NCI-H524 treated with DMSO at 0.1 percent for 48 hours (cell line): Measurements from ENCODE around the gene DUXB.
A peak's percentile ranks its signal among the peaks of the same experiment; 100 is the strongest.

Experiments
- DNase-seq: peaks from one replicate; lab custom pipeline; 2025; lab: John Stamatoyannopoulos, UW

DUXB gene

GRCh38 chr16:75701361-75701760, at the start of gene DUXB:
TSS of gene DUXB (minus strand) at chr16:75701461. CDS start at chr16:75701418, 43 bp downstream.
- peak; percentile 35 for DNase-seq

GRCh38 chr16:75750528-75750927, 49.3 kb upstream of the DUXB start:
- DNase-seq = no peak

- DNase-seq = no peak
Measured at GRCh38 chr16:75746359-75746758, 45.1 kb upstream of the DUXB start.

GRCh38 chr16:75745823-75746222, 44.6 kb upstream of the DUXB start:
- DNase-seq = no peak

GRCh38 chr16:75745242-75745641, 44.0 kb upstream of the DUXB start:
- no peak for DNase-seq

- DNase-seq = no peak
Measured at GRCh38 chr16:75742424-75743047, 41.3 kb upstream of the DUXB start.

GRCh38 chr16:75733305-75734211, 32.3 kb upstream of the DUXB start:
- no peak for DNase-seq

- no peak for DNase-seq
Measured at GRCh38 chr16:75732871-75733270, 31.6 kb upstream of the DUXB start.

- DNase-seq = no peak
Measured at GRCh38 chr16:75727221-75727620, 26.0 kb upstream of the DUXB start.

- peak; percentile 25 for DNase-seq
Measured at GRCh38 chr16:75726390-75726789, 25.1 kb upstream of the DUXB start, which contains the start of gene CPHXL. TSS of gene CPHXL (minus strand) at chr16:75726490. CDS start at chr16:75726442, 48 bp downstream.

GRCh38 chr16:75718452-75718851, 17.2 kb upstream of the DUXB start:
- DNase-seq = no peak

GRCh38 chr16:75714661-75715060, 13.4 kb upstream of the DUXB start:
- DNase-seq = no peak

GRCh38 chr16:75710344-75710743, 9.1 kb upstream of the DUXB start:
- DNase-seq = no peak

GRCh38 chr16:75703306-75703705, 2.0 kb upstream of the DUXB start:
- DNase-seq = no peak

- no peak for DNase-seq
Measured at GRCh38 chr16:75702242-75702641, 981 bp upstream of the DUXB start.

- DNase-seq = no peak
Measured at GRCh38 chr16:75697571-75697970, 3.7 kb downstream of the DUXB start.

- DNase-seq = no peak
Measured at GRCh38 chr16:75695708-75696107, 5.6 kb downstream of the DUXB start.

- DNase-seq = no peak
Measured at GRCh38 chr16:75687361-75687760, 13.9 kb downstream of the DUXB start.

- no peak for DNase-seq
Measured at GRCh38 chr16:75682308-75682707, 19.0 kb downstream of the DUXB start.

GRCh38 chr16:75679366-75679765, 21.9 kb downstream of the DUXB start:
- DNase-seq = no peak

GRCh38 chr16:75676909-75677308, 24.4 kb downstream of the DUXB start, which contains the start of gene CPHXL2:
TSS of gene CPHXL2 (minus strand) at chr16:75677009. CDS start at chr16:75676999, 10 bp downstream.
- DNase-seq = no peak

- DNase-seq = no peak
Measured at GRCh38 chr16:75667503-75667902, 33.8 kb downstream of the DUXB start.

GRCh38 chr16:75660726-75661302, 40.4 kb downstream of the DUXB start:
- no peak for DNase-seq
